Suppressor macrophage treated with lipopolysaccharide for 1 hour (primary cell): ENCODE data around the gene CXXC5.

Source experiments
- DNase-seq, 3 donors: peaks; one replicate each; pipeline ENCODE4 v3.0.0-alpha.2; 2020 to 2022

The CXXC5 gene

GRCh38 chr5:139682016-139682975 lies 34.1 kb downstream of the CXXC5 start:
- no peak for DNase-seq

DNA sequence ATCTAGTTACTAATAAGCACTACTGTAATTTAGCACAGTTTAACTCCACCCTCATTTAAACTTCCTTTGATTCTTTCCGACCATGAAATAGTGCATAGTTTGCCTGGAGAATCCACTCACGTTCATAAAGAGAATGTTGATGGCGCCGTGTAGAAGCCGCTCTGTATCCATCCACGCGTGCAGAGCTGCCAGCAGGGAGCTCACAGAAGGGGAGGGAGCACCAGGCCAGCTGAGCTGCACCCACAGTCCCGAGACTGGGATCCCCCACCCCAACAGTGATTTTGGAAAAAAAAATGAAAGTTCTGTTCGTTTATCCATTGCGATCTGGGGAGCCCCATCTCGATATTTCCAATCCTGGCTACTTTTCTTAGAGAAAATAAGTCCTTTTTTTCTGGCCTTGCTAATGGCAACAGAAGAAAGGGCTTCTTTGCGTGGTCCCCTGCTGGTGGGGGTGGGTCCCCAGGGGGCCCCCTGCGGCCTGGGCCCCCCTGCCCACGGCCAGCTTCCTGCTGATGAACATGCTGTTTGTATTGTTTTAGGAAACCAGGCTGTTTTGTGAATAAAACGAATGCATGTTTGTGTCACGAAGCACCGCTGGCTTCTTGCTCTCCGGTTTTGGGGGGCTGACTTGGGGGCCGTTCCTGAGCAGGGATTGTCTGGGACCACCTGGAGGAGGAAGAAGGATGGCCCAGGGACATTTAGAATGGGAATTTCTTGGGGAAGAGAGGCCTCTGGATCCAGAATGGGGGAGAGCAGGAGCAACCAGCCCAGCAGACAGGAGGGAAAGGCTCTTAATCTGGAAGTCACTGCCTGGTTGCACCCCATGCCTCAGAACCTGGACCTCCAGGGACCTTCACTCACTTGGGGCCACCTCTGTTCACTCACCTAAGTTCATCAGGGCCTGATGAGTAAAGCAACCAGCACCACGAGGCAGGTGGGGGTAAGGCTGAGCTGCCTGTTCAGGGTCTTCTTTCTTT lies 35.4 kb downstream of the CXXC5 start:
- no peak for DNase-seq

GRCh38 chr5:139684350-139684880 lies 36.3 kb downstream of the CXXC5 start:
- DNase-seq = no peak

DNA sequence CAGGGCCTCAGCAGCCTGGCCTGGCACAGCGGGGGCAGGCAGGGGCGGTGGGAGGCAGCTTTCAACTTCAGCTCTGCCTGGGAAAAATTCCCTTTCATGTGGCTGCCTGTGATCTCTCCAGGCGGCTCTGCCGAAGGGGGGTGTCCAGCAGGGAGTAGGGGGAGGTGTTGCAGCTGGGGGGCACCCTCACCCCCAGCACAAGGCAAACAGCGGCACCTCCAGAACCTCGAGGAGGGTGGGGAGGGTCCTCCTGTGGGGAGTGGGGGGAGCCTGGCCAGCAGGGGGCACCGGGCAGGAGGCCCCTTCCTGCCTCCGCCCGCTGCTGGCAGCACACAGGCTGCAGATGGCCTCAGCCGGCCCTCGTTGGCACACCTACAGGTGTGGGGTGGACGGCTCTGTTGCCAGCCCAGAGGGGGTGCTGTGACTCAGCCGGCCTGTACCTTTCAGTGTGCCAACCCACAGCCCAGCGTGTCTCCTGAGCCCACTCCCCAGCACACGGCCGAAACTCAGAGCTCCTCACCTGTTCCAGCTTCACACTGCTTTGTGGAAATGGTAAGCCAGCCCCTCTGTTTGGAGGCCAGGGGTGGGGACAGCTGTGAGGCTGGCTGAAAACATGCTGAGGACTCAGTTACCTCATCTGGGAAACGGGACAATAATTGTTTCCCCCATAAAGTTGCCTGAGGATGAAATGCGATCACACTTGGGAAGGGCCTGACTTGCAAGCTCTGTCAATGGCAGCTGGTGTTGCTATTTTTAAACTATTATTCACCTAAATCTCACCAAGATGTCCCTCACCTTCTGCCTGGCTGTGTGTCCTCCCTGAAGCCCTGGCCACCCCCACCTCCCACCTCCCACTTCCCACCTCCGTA lies 37.0 kb downstream of the CXXC5 start:
- no peak for DNase-seq

DNA sequence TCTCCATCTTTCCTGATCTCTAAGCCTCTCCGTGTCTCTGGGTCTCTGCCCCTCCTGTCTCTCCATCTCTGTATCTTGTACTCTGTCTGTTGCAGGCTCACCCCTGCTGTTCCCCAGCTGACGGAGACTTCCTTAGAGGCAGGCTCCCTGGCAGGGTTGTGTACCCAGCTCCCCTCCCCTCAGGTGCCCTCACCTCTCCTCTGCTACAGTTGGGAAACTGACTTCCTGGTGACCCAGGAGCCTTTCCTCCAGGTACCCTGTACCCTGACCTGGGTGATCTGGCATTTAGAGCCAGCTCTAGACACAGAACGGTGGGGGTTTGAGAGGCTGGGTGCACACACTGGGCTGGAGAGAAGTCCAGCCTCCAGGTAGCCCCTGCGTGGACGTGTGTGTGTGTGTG lies 37.7 kb downstream of the CXXC5 start:
- DNase-seq = no peak

- DNase-seq = no peak
Measured at GRCh38 chr5:139686356-139686705, 38.2 kb downstream of the CXXC5 start.

DNA sequence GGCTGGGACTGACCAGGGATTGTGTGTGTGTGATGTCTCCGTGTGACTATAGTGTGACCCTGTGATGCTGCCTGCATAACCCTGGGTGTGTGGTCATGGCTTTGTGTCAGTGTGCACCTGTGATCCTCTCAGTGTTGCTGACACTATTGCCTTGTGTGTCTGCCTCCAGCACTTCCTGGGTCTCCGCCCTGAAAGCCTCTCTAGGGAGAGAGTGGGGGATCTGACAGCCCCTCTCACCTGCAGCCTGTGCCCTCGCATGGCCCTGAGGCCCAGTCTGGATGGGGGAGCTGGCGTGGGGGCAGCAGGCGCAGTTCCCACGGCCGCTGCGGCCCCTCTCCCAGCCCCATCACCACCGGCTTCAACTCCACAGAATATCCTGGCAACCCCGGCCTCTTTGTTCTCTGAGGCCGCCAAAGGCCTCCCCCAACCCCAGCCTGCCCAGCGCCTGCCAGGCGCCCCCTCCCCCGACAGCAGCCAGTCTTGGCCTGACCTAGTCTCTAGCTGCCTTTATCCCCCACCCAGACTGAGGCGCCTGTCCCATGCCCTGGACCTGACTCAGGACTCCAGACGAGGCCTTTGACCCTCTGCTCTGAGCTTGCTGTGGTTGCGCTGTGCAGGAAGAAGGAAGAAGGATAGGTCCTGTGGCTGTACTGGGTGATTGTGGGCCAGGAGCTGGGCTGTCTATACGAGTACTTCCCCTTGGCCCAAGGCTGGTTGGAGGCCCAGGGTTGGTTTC lies 38.7 kb downstream of the CXXC5 start:
- DNase-seq = peak; percentile 54 to 67 (median 58)

- DNase-seq = no peak
Measured at GRCh38 chr5:139687656-139688055, 39.5 kb downstream of the CXXC5 start.

DNA sequence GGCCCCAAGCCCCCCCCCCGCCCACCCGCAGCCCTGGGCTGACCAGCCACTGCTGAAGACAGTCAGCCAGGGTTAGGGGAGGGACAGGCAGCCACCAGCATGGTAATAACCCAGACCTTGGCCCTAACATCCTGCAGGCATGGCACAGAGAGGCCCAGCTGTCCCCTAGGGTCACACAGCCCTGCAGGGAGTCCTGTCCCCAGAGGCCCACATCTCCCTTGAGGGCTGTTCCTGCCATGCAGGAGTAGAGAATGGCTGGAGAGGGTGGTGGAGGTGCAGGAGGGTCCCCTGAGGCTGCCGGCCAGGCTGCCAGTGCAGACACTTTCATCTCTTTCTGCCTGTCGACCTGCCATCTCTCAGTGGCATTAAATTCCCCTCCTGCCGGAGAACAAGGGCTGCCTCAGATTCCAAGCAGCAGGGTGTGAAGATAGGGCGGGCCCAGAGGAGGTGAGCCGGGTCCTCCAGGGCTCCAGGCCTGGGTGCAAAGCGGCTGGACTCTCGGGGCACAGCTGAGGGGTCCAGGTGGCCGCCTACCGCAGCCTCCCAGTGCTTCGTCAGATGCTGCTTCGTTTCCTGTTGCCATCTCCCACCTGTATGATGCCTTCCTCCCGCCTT lies 40.0 kb downstream of the CXXC5 start:
- DNase-seq = no peak

DNA sequence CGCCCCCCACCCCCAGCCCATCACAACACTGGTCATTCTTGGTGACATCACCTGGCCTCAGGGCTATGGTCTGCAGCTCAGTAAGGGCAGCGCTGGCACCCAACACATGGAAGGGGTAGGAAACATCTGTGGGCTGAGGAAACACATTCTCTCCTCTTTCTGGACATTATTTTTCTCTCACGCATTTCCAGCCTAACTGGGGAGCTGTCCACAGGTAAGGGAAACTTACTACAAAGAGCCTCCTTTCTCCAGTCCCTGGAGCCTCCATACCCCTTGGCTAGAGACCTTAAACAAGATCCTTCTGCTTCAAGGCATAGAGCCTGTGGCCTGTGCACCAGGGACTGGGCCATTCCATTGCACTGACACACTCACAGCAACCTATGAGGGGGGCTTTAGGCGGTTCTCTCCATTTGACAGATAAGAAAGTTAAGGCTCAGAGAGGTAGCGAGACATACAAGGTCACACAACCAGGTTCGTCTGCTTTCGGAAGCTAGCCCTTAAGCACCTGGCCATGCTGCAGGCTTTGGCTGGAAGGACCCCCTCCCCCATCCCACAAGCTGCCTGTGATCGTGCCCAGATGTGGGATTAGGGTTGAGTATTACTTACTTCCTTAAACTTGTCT lies 40.7 kb downstream of the CXXC5 start:
- no peak for DNase-seq

- DNase-seq = no peak
Measured at GRCh38 chr5:139689631-139690063, 41.5 kb downstream of the CXXC5 start.

- DNase-seq = peak; percentile 81 to 93 (median 86)
Measured at GRCh38 chr5:139690064-139690802, 42.1 kb downstream of the CXXC5 start.

DNA sequence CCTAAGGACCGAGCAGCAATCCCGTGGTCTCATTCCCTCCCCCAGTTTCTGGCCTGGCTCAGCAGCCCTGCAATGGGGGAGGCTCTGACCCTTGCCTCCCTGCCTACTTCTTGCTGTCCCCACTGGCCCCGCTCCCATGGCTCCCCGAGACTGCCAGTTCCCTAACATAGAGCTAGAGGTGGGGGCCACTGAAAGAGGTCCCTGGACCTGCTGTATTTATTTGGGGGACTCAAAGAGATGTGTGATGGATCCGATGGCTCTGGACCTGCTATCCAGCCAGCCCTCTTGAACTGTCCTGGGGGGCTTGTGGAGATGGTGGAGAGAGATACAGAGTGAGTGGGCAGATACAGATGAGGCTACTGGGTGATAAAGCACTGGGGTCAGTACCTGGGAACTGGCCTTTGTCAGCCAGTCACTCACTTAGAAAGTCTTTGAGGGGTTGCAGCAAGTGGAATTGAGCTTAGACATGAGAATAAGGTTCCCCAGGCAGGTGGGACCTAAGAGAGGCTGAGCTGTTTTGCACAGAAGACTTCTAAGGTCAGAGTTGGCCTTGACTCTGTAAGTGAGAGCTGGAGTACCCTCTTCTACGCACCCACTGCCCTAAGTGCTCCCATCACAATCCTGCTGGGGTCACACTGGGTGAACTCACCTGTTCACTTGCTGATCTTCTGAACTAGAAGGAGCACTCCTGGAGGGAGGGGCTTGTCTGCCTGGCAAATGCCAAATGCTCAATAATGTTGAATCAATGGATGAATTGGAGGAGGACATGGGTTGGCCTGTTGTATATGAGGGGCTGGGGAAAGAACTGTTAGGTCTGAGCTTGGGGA lies 42.9 kb downstream of the CXXC5 start:
- no peak for DNase-seq

DNA sequence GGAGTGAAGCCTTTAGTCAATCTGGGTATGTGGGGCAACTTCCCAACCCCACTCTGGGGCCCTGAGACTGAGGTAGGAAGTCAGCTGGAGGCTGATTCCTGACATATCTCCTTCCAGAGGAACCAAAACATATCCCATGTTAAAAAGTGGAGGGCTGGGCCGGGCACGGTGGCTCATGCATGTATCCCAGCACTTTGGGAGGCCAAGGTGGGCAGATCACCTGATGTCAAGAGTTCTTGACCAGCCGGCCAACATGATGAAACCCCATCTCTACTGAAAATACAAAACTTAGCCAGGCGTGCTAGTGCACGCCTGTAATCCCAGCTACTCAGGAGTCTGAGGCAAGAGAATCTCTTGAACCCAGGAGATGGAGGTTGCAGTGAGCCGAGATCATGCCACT lies 44.0 kb downstream of the CXXC5 start:
- no peak for DNase-seq

- DNase-seq = no peak
Measured at GRCh38 chr5:139692679-139693308, 44.6 kb downstream of the CXXC5 start.

DNA sequence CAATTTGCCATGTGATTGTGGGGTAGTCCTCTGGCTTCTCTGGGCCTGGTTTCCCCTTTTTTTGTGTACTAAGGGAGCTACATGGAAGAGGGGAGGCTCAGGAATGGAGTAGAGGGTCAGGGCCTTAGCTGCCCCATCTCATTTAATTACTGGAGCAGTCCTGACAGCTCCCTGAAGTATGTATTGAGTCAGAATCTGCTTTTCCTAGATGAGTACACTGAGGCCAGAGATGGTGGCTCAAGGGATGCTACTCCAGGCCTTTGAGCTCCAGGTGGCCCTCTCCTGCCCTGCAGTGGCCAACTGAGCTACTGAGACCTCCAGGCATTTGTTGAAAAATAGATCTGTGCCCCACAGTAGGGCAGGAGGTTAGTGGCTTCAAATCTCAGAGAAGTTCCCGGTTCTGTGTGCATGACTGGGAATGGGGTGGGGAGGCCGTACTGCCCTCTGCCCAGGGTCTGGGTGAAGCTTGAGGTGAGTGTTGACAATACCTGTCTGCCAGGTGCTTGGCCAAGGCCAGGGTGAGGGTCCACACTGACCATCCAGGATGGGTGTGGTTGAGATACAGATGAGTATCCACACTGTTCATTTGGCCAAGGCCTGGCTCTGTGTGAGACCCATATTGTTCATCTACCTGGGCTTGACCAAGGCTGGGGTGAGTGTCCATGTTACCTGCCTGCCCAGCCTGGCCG lies 45.7 kb downstream of the CXXC5 start:
- no peak for DNase-seq

GRCh38 chr5:139694556-139695177 lies 46.5 kb downstream of the CXXC5 start:
- no peak for DNase-seq
